NT2/D1 (cell line): Measurements from ENCODE around the gene PEX16.

Experiments used
- DNase-seq: peaks from one replicate; pipeline ENCODE4 v3.0.0-alpha.2; 2011; ENCODE audit warnings: low read depth, low spot score
- H3K27me3 ChIP-seq: 2 replicates; pipeline ENCODE4 v1.6.0; 2011; ENCODE audit warnings: mild to moderate bottlenecking; ENCODE audit not compliant: insufficient read length, insufficient read depth
- H3K36me3 ChIP-seq: 2 replicates; pipeline ENCODE4 v1.6.1; 2011; ENCODE audit warnings: mild to moderate bottlenecking, low read length, mixed read lengths; ENCODE audit not compliant: insufficient read depth, insufficient read length
- H3K4me1 ChIP-seq: 2 replicates; pipeline ENCODE4 v1.5.1; 2011; ENCODE audit not compliant: insufficient read depth, insufficient read length
- H3K4me3 ChIP-seq: 2 replicates; pipeline ENCODE4 v1.5.1; 2011; ENCODE audit warnings: low read depth; ENCODE audit not compliant: insufficient read length
- H3K9ac ChIP-seq: 2 replicates; pipeline ENCODE4 v1.6.0; 2011; ENCODE audit warnings: low read depth; ENCODE audit not compliant: insufficient read length
- H3K9me3 ChIP-seq: 2 replicates; pipeline ENCODE4 v1.5.1; 2011; ENCODE audit warnings: mild to moderate bottlenecking, low read length; ENCODE audit not compliant: insufficient read depth
- SUZ12 ChIP-seq: IDR thresholded peaks from 2 replicates; pipeline ENCODE4 v1.6.1; 2011; ENCODE audit not compliant: insufficient read length, insufficient read depth; ENCODE audit errors: extremely low read depth
- YY1 ChIP-seq: IDR thresholded peaks from 2 replicates; pipeline ENCODE4 v1.6.1; 2011; ENCODE audit not compliant: insufficient read length, insufficient read depth
- ZNF274 ChIP-seq: IDR thresholded peaks from 2 replicates; pipeline ENCODE4 v1.6.1; 2011; ENCODE audit warnings: mild to moderate bottlenecking, low read depth, low read length

The PEX16 gene

GRCh38 chr11:45885274-45885920, 32.3 kb downstream of the PEX16 start, which contains the start of gene MAPK8IP1:
Gene MAPK8IP1 (plus strand): TSS chr11:45885651. CDS start chr11:45885821, 170 bp downstream.
- no peaks in the 10 kb centered on the region for H3K9me3 ChIP-seq
- H3K27me3 ChIP-seq, result peaks cover 29% of the 10 kb centered on the region
- DNase-seq, result peak; percentile 43
- H3K4me1 ChIP-seq, result peaks cover 8% of the 10 kb centered on the region
- TF ChIP-seq ZNF274 (no peak), YY1 (no peak), SUZ12 (no peak)
- H3K36me3 ChIP-seq, result peaks cover 17% of the 10 kb centered on the region
- H3K4me3 ChIP-seq, result peak within 1 kb of the TSS; percentile 63
- H3K9ac ChIP-seq, result peak within 1 kb of the TSS; percentile 78

- TF ChIP-seq SUZ12 (no peak), ZNF274 (no peak), YY1 (no peak)
- Histone ChIP-seq H3K27me3 (peaks cover 29% of the 10 kb centered on the region), H3K36me3 (peaks cover 18% of the 10 kb centered on the region), H3K9ac (no peak overlapping the region), H3K4me1 (peaks cover 8% of the 10 kb centered on the region), H3K4me3 (peak overlapping the region; percentile 3), H3K9me3 (no peaks in the 10 kb centered on the region)
- DNase-seq, result no peak
These were observed 33.0 kb downstream of the PEX16 start for GRCh38 chr11:45884596-45885185.

GRCh38 chr11:45881708-45882368, 35.8 kb downstream of the PEX16 start:
- Histone ChIP-seq H3K27me3 (peaks cover 20% of the 10 kb centered on the region), H3K4me3 (no peak overlapping the region), H3K36me3 (peaks cover 33% of the 10 kb centered on the region), H3K9ac (no peak overlapping the region), H3K4me1 (peaks cover 10% of the 10 kb centered on the region), H3K9me3 (no peaks in the 10 kb centered on the region)
- TF ChIP-seq SUZ12 (no peak), ZNF274 (no peak), YY1 (no peak)
- DNase-seq, result no peak

GRCh38 chr11:45880772-45881570, 36.7 kb downstream of the PEX16 start:
- H3K4me1 ChIP-seq, result peaks cover 10% of the 10 kb centered on the region
- H3K36me3 ChIP-seq, result peaks cover 39% of the 10 kb centered on the region
- H3K9me3 ChIP-seq, result no peaks in the 10 kb centered on the region
- H3K4me3 ChIP-seq, result no peak overlapping the region
- DNase-seq, result no peak
- H3K9ac ChIP-seq, result peak overlapping the region; percentile 13
- TF ChIP-seq ZNF274, result no peak
- TF ChIP-seq SUZ12, result no peak
- TF ChIP-seq YY1, result no peak
- H3K27me3 ChIP-seq, result peaks cover 12% of the 10 kb centered on the region

- peaks cover 5% of the 10 kb centered on the region for H3K27me3 ChIP-seq
- DNase-seq, result no peak
- peaks cover 48% of the 10 kb centered on the region for H3K36me3 ChIP-seq
These were observed 37.6 kb downstream of the PEX16 start for GRCh38 chr11:45879803-45880686.

GRCh38 chr11:45877845-45878244, 39.8 kb downstream of the PEX16 start:
- H3K9ac ChIP-seq, result no peak overlapping the region
- peaks cover 65% of the 10 kb centered on the region for H3K36me3 ChIP-seq

More at GRCh38 chr11:45879803-45880686, 37.6 kb downstream of the PEX16 start:
- peaks cover 13% of the 10 kb centered on the region for H3K4me1 ChIP-seq
- no peak overlapping the region for H3K9ac ChIP-seq
- H3K4me3 ChIP-seq, result no peak overlapping the region
- TF ChIP-seq SUZ12, result no peak
- no peak for TF ChIP-seq YY1
- no peak for TF ChIP-seq ZNF274
- H3K9me3 ChIP-seq, result no peaks in the 10 kb centered on the region

More at GRCh38 chr11:45877845-45878244, 39.8 kb downstream of the PEX16 start:
- Histone ChIP-seq H3K4me3 (no peak overlapping the region), H3K27me3 (no peaks in the 10 kb centered on the region), H3K9me3 (no peaks in the 10 kb centered on the region), H3K4me1 (peaks cover 17% of the 10 kb centered on the region)
- DNase-seq, result no peak
- TF ChIP-seq YY1 (no peak), ZNF274 (no peak), SUZ12 (no peak)
